Gastroesophageal sphincter (tissue), 3 donors: ENCODE data around the gene CRTC2.

ENCODE experiments used
- CTCF ChIP-seq, 4 experiments: fragments of 200-600 bp in 2 of 4; fragments of 450-650 bp in 2 of 4; sonication (generic) in 1 of 4; IDR thresholded peaks; one replicate each; pipeline ENCODE4 v1.5.1; 2017 to 2019; ENCODE audit warnings: antibody characterized with exemption in 4 of 4, mild to moderate bottlenecking in 2 of 4, moderate library complexity in 2 of 4
- POLR2A ChIP-seq, 2 donors: fragments of 450-650 bp; IDR thresholded peaks; one replicate each; pipeline ENCODE4 v1.6.1; 2017; ENCODE audit warnings: antibody characterized with exemption in 2 of 2, mild to moderate bottlenecking in 2 of 2, moderate library complexity in 1 of 2

DNA sequence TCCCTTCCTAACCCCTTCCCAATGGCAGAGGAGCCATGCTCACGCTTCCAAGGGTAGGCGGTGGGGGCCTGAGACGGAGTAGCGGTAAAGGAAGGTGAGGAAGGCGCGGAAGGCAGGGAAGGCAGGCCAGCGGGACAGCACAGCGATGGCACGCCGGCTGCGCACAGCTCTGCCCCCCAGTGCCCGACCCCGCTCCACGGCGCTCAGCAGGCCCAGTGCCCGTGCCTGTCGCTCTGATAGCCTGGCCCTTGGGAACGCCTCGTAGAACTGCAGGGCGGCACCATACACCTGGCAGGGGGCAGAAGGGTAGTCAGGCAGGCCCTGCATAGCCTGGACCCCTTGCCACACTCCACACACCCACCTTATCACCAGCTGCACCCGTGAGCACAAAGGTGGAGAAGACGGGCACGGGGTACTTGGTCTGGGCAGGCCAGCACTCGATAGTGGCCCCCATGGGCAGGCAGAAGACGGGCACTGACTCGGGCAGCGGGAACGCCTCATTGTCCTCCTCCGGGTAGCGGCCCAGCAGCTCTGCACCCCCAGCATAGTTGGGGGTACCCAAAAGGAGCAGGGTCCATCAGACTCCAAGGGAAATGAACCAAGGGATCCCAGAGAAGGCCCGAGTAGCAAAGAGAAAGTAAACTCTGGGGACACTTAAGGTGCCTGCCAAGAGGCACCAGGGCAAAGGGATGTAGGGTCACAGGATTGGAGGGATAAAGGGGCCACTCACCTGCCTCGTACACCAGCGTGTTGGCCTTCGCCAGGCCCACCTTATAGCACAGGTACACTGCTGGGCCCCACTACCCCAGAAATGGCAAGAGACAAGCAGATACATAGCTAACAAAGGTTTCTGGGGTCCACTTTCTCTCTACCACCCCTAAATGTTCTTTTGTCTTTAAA, 16.3 kb downstream of the CRTC2 start:
- TF ChIP-seq CTCF (IDR thresholded peaks at IDR 0.05) (no peak), POLR2A (IDR thresholded peaks at IDR 0.05) (no peak)
